GF-D8 (cell line): Measurements from ENCODE around the gene TRIM9.

Experiments used
- DNase-seq: peaks from one replicate; lab custom pipeline; 2025; lab: John Stamatoyannopoulos, UW

The TRIM9 gene

DNA sequence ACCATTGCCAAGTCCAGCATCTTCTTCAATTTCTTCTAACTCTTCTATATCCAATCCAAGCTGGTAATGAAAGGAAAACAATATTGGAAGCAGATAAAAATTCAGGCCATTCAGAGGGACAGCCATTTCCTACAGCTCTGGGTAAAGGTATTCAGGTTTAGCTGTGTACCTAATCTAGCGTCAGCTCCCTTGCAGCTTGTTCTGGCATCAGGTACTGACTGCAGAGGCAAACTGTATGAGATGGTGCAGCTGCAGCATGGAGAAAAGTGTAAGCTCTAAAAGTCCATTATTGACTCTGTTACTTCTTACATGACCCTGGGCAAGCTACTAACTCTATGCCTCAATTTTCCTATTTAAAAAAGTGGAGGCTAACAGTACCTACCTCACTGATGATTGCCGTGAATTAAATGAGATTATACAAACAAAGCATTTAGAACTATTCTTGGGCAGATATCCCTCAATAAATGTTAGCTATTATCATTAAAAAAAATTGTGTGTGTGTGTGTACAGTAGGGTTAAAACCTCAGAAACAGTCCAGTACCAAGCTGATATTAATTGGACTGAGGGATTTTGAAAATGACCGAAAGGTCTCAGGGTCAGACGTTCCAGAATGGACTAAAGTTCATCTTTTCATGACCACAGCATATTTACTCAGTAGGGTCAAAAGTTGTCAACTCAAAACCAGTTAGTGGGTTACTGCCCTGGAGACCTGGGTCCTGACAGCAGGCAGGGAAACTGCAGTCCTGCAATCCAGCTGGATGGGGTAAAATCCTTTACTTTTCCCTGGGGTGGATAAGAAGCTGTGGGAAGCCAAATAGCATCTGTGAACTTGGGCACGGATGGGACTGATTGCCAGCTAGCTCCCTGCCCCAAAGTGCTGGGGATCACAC lies 159.5 kb downstream of the TRIM9 start:
- DNase-seq, result no peak

GRCh38 chr14:50932592-50933495 lies 162.1 kb downstream of the TRIM9 start:
- DNase-seq, result peak; percentile 41

DNA sequence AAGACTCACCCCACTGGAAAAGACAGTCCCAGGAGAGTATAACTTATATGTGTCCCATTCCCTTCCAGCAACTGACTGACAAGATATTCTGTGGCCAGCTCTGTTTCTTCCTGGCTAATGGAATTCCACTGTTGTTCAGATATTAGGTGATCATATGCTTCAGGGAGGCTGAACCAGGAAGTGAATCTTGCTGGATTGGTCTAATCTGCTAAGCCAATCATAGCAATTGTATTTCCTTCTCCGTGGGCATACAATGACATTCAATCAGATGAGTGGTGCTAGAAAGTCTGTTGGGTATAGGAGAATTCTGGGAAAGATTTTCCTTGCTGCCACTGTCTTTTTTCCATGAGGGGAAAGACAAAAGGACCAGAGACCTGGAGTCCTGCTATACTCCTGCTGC lies 162.7 kb downstream of the TRIM9 start:
- no peak for DNase-seq

DNA sequence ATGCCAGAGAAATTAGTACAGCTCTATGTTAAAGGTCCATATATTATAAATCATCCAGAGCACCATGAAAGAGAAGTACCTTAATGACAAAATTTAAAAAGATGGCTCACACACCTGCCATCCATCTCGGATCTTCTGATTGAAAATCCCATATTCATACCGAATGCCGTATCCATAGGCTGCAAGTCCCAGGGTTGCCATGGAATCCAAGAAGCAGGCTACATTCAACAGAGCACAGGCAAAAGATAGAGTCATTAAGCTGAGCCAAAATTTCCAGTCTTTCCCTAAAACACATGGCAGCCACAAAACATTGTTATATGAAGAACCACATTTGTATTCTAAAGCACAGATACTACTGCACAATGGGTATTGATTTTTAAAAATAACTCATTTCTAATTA lies 163.3 kb downstream of the TRIM9 start:
- no peak for DNase-seq

DNA sequence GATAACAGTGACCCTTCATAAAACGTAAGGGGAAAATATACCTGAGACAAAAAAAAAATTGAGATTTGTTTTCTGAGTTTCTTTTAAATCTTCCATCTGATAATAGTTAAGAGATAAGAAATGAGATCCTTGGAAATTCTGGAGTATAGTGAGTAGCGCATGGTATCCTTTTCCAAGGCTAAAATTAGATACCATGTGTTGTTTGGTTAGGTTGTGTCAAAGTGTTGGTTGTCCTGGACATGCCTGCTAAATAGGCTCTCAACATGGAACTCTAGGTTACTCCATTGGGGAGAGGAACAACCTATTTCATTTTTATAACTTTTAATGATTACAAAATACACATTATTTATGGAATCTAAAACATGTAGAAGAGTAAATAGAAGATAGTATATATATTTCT lies 165.4 kb downstream of the TRIM9 start:
- no peak for DNase-seq

GRCh38 chr14:50928002-50928635 lies 166.8 kb downstream of the TRIM9 start:
- DNase-seq, result peak; percentile 96

DNA sequence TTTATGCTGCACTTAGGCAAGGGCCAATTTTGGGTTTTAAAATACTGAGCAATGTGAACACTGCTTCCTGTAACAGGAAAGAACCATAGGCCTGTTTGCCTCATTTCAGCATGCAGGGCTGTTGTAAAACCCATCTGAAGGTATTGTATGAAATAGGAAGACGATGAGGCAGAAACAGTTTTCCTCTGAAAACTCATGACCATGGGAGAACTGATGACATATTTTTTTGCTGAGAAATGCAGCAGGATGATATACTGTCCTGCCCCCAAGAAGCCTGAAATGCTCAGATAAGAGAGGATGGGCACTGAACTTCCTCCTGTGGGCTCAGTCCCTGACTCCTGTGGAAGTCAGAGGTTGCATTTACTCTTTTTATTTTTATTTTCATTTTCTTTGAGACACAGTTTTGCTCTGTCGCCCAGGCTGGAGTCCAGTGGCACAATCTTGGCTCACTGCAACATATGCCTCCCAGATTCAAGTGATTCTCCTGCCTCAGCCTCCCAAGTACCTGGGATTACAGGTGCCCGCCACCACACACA lies 168.0 kb downstream of the TRIM9 start:
- peak; percentile 99 for DNase-seq
